Measurements from ENCODE around the gene NCLN. TPM values are rescaled to one million over a fixed set of nuclear protein-coding genes. Genes with fewer than 3 reads are reported as not detected.

NCLN gene
- total and polyA plus RNA-seq, 9 of the 15 experiments (the other 6 are each of a cell fraction or from before 2014, with no cell fraction given) = 3.8 to 126 (median 39.6) TPM

DNA sequence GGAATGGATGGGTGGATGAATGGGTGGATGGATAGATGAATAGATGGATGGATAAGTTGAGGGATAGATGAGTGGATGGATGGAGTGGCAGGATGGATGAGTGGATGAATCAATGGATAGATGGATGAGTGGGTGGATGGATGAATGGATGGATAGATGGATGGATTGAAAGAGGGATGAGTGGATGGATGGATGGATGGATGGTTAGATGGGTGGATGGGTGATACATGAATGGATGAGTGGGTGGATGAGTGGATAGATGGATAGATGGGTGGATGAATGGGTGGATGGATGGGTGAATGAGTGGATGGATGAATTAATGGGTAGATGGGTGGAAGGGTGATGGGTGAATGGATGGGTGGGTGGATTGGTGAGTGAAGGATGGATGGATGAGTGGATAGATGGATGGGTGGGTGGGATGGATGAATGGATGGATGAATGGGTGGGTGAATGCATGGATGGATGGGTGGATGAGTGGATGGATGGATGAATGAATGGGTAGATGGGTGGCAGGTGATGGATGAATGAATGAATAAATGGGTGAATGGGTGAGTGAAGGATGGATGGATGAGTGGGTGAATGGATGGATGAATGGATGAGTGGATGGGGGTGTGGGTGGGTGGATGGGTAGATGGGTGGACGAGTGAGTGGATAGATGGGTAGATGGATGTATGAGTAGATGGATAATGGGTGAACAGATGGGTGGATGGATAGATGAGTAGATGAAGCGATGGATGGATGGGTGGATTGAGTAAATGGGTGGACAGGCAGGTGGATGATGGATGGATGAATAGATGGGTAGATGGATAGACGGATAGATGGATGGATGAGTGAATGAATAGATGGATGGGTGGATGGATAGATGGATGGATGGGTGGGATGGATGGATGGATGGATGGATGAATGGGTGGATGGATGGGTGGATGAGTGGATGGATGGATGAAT lies 32.2 kb upstream of the NCLN start:
- FAIRE-seq = no peak
- DNase-seq (ENCODE audit: extremely low read depth in 1 of 4, low spot score in 3 of 4) = no peak
- Histone ChIP-seq H3K9me3 (replicated peaks; ENCODE audit: control insufficient read depth, insufficient read depth, low read depth, low read length) (no peaks in the 10 kb centered on the region; the same call in 1 of the 2 replicates), H3K9ac (ENCODE audit: insufficient read depth in 1 of 2, low read depth in 2 of 2, low read length in 2 of 2) (no peak overlapping the region), H3K4me2 (ENCODE audit: insufficient read depth, low read length) (no peak overlapping the region), H3K4me1 (replicated peaks in 1 of 2; ENCODE audit: control insufficient read depth in 2 of 2, insufficient read depth in 2 of 2, low read length in 2 of 2) (peaks cover 10 to 37% of the 10 kb centered on the region in 2 experiments), H3K27ac (ENCODE audit: extremely low read depth, low read depth, low read length) (no peak overlapping the region), H3K36me3 (ENCODE audit: control insufficient read depth, insufficient read depth, low read length) (no peaks in the 10 kb centered on the region), H4K20me1 (replicated peaks; ENCODE audit: control insufficient read depth, insufficient read depth, low read length) (no peaks in the 10 kb centered on the region), H3K27me3 (ENCODE audit: control insufficient read depth in 2 of 2, insufficient read depth in 2 of 2, low read length in 2 of 2) (no peaks in the 10 kb centered on the region; a peak in 1 of 5 replicates), H3K4me3 (no peak overlapping the region), H3K9me1 (ENCODE audit: control insufficient read depth, insufficient read depth, low read length) (no peaks in the 10 kb centered on the region), H2AFZ (ENCODE audit: low read depth, low read length) (no peak overlapping the region), H3K79me2 (ENCODE audit: control insufficient read depth, insufficient read depth, low read length) (peaks cover 4% of the 10 kb centered on the region; the same call in 1 of the 3 replicates)
- no peak for ATAC-seq
- intact Hi-C loops (cut with micrococcal nuclease) (no loop called here), in situ Hi-C loops (cut with MboI) (no loop called here)
- 80% methylated on average over 3 of the region's 3 CpGs for WGBS (ENCODE audit: insufficient coverage, low coverage, missing lambda C conversion rate)
- ChIA-PET POLR2A (no interaction called here), CTCF (ENCODE audit: low intra/inter-chr PET ratio) (interaction anchor here (0.6 kb wide), 1 partner anchor 77 kb away, joined by 3 read pairs; no protein-coding TSS in a partner anchor)
- BruUV-seq (replicated peaks) = no TSS peak
- no peak for TF ChIP-seq BRCA1 (IDR thresholded peaks at IDR 0.05)
- TF ChIP-seq BRCA1 (CRISPR knock-in tag; IDR thresholded peaks at IDR 0.05) = no peak
- TF ChIP-seq, protein P1, sequence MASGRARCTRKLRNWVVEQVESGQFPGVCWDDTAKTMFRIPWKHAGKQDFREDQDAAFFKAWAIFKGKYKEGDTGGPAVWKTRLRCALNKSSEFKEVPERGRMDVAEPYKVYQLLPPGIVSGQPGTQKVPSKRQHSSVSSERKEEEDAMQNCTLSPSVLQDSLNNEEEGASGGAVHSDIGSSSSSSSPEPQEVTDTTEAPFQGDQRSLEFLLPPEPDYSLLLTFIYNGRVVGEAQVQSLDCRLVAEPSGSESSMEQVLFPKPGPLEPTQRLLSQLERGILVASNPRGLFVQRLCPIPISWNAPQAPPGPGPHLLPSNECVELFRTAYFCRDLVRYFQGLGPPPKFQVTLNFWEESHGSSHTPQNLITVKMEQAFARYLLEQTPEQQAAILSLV (tag; IDR thresholded peaks at IDR 0.05) = no peak
- TF ChIP-seq, protein P2, sequence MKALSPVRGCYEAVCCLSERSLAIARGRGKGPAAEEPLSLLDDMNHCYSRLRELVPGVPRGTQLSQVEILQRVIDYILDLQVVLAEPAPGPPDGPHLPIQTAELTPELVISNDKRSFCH (CRISPR knock-in tag; IDR thresholded peaks at IDR 0.05) = no peak
- TF ChIP-seq, protein P2 (tag; IDR thresholded peaks at IDR 0.05) = no peak
- peak; percentile 87 for TF ChIP-seq EHMT2 (IDR thresholded peaks at IDR 0.05)
- no peak for TF ChIP-seq GTF2A2 (tag; IDR thresholded peaks at IDR 0.05)
- no peak for TF ChIP-seq MBD2 (IDR thresholded peaks at IDR 0.05; ENCODE audit: borderline replicate concordance, low read depth)
- no peak for TF ChIP-seq KLF1 (tag; IDR thresholded peaks at IDR 0.05)
- TF ChIP-seq HDAC1 (IDR thresholded peaks at IDR 0.05) = peak in 1 of 2 experiments; percentile 29; a peak in 1 of 4 replicates
- TF ChIP-seq EGR1 (conservative IDR thresholded peaks at IDR 0.05) = peak; percentile 38
- TF ChIP-seq CBX8 (IDR thresholded peaks at IDR 0.05; ENCODE audit: borderline replicate concordance, extremely low read depth, low read depth, low read length, poor library complexity, severe bottlenecking) = no peak
- TF ChIP-seq BCLAF1 (IDR thresholded peaks at IDR 0.05; ENCODE audit: borderline replicate concordance in 1 of 2, control insufficient read depth in 1 of 2, low read depth in 2 of 2, low read length in 1 of 2) = no peak
- no peak for TF ChIP-seq TARDBP (IDR thresholded peaks at IDR 0.05)
- TF ChIP-seq, protein P3, sequence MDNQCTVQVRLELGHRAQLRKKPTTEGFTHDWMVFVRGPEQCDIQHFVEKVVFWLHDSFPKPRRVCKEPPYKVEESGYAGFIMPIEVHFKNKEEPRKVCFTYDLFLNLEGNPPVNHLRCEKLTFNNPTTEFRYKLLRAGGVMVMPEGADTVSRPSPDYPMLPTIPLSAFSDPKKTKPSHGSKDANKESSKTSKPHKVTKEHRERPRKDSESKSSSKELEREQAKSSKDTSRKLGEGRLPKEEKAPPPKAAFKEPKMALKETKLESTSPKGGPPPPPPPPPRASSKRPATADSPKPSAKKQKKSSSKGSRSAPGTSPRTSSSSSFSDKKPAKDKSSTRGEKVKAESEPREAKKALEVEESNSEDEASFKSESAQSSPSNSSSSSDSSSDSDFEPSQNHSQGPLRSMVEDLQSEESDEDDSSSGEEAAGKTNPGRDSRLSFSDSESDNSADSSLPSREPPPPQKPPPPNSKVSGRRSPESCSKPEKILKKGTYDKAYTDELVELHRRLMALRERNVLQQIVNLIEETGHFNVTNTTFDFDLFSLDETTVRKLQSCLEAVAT (IDR thresholded peaks at IDR 0.05) = 0 out of 4 replicates have a peak, but pooled peaks of 1 of the 2 experiments have one; percentile 15
- no peak for TF ChIP-seq ZNF77 (CRISPR knock-in tag; IDR thresholded peaks at IDR 0.05)
